Gastroesophageal sphincter (tissue), 4 donors: ENCODE data around the gene FAM89A. TPM values are rescaled to one million over a fixed set of nuclear protein-coding genes. Genes with fewer than 3 reads are reported as not detected.
"Not testable (repeated sequence)": the region's sequence is repeated elsewhere in the genome, so short reads cannot be mapped to it uniquely, and the experiment has no call there.

Experiments
- ATAC-seq: fragments of 150-250 bp; one replicate; pipeline ENCODE4 v1.9.1; 2016; ENCODE audit warnings: mild to moderate bottlenecking, moderate library complexity
- H3K27ac ChIP-seq, 4 donors: fragments of 200-600 bp; sonication (generic) in 3 of 4; 1 replicate in 3 of 4; 2 replicates in 1 of 4; pipeline ENCODE4 v1.5.1; 2016 to 2019
- H3K27me3 ChIP-seq: fragments of 200-600 bp; sonication (generic); one replicate; pipeline ENCODE4 v1.5.1; 2019
- H3K36me3 ChIP-seq, 2 donors: fragments of 200-600 bp; sonication (generic); one replicate each; pipeline ENCODE4 v1.5.1; 2019; ENCODE audit warnings: control low read depth in 1 of 2
- H3K4me1 ChIP-seq, 3 donors: fragments of 200-600 bp; sonication (generic); 1 replicate in 2 of 3; 2 replicates in 1 of 3; pipeline ENCODE4 v1.5.1; 2016 to 2019; ENCODE audit warnings: control low read depth in 2 of 3
- H3K4me3 ChIP-seq, 2 donors: fragments of 200-600 bp; sonication (generic); one replicate each; pipeline ENCODE4 v1.5.1; 2019; ENCODE audit warnings: mild to moderate bottlenecking in 1 of 2, moderate library complexity in 1 of 2
- H3K9me3 ChIP-seq, 3 donors: fragments of 200-600 bp; sonication (generic); one replicate each; pipeline ENCODE4 v1.5.1; 2017 to 2019; ENCODE audit warnings: control low read depth in 2 of 3
- EP300 ChIP-seq: sonication (generic); formaldehyde crosslinking; IDR thresholded peaks from one replicate; pipeline ENCODE4 v1.6.1; 2017; ENCODE audit warnings: antibody characterized with exemption, mild to moderate bottlenecking
- POLR2A ChIP-seq, 2 donors: fragments of 450-650 bp; IDR thresholded peaks; one replicate each; pipeline ENCODE4 v1.6.1; 2017; ENCODE audit warnings: antibody characterized with exemption in 2 of 2, mild to moderate bottlenecking in 2 of 2, moderate library complexity in 1 of 2
- POLR2AphosphoS5 ChIP-seq: sonication (generic); formaldehyde crosslinking; IDR thresholded peaks from one replicate; pipeline ENCODE4 v1.6.1; 2017; ENCODE audit warnings: antibody characterized with exemption
- WGBS, 2 donors: methylation state at CpG; one replicate each; pipeline ENCODE4 v1.1.5; 2018; ENCODE audit warnings: low coverage in 1 of 2; 5-methylcytosine and 5-hydroxymethylcytosine counted together
- total RNA-seq, 4 donors: library from RNA; depleted of rRNA; stranded (reverse); fragments of >200 nt; gene quantifications; one replicate each; pipeline ENCODE4 v1.1.0, GENCODE V29; 2016
- TF ChIP-seq, protein P1 (sequence below), 4 experiments: fragments of 200-600 bp in 2 of 4; fragments of 450-650 bp in 2 of 4; sonication (generic) in 1 of 4; IDR thresholded peaks; one replicate each; pipeline ENCODE4 v1.5.1; 2017 to 2019; ENCODE audit warnings: antibody characterized with exemption in 4 of 4, mild to moderate bottlenecking in 2 of 4, moderate library complexity in 2 of 4

Gene FAM89A
- total RNA-seq, 4 donors from 2014 or later: 2.5 to 11.6 (median 7.7) TPM

DNA sequence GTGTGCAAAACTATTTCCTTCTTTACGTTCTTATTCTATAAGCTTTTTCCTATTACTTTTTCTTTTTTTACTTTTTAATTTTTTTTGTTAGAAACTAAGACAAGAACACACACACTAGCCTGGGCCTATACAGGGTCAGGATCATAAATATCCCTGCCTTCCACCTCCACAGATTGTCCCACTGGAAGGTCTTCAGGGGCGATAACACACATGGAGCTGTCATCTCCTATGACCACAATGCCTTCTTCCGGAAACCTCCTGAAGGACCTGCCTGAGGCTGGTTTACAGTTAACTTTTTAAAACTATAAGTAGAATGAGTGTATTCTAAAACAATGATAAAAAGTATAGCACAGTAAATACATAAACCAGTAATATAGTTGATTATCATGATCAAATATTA lies 10.3 kb upstream of the FAM89A start:
- Histone ChIP-seq H3K9me3 (no peaks in the 10 kb centered on the region), H3K36me3 (no peaks in the 10 kb centered on the region), H3K4me3 (no peak overlapping the region), H3K27ac (no peak overlapping the region), H3K27me3 (peaks cover 19% of the 10 kb centered on the region), H3K4me1 (peaks cover 2 to 19% (median 7%) of the 10 kb centered on the region in 3 donors)
- TF ChIP-seq, protein P1, sequence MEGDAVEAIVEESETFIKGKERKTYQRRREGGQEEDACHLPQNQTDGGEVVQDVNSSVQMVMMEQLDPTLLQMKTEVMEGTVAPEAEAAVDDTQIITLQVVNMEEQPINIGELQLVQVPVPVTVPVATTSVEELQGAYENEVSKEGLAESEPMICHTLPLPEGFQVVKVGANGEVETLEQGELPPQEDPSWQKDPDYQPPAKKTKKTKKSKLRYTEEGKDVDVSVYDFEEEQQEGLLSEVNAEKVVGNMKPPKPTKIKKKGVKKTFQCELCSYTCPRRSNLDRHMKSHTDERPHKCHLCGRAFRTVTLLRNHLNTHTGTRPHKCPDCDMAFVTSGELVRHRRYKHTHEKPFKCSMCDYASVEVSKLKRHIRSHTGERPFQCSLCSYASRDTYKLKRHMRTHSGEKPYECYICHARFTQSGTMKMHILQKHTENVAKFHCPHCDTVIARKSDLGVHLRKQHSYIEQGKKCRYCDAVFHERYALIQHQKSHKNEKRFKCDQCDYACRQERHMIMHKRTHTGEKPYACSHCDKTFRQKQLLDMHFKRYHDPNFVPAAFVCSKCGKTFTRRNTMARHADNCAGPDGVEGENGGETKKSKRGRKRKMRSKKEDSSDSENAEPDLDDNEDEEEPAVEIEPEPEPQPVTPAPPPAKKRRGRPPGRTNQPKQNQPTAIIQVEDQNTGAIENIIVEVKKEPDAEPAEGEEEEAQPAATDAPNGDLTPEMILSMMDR (IDR thresholded peaks at IDR 0.05): no peak
- no peak for TF ChIP-seq POLR2A (IDR thresholded peaks at IDR 0.05)
- no peak for TF ChIP-seq EP300
- ATAC-seq: no peak
- WGBS, 2 donors: 70 to 91% methylated on average over 3 of the region's 3 CpGs

GRCh38 chr1:231049121-231049979 lies 9.3 kb upstream of the FAM89A start:
- Histone ChIP-seq H3K36me3 (no peaks in the 10 kb centered on the region), H3K4me3 (no peak overlapping the region), H3K27ac (no peak overlapping the region), H3K4me1 (peaks cover 2 to 15% (median 7%) of the 10 kb centered on the region in 3 donors), H3K9me3 (peaks cover 0 to 8% (median 0%) of the 10 kb centered on the region in 3 donors), H3K27me3 (peaks cover 29% of the 10 kb centered on the region)
- no peak for ATAC-seq
- 64 to 70% methylated on average over 6 to 10 of the region's 10 CpGs for WGBS, 2 donors
- TF ChIP-seq POLR2A (IDR thresholded peaks at IDR 0.05): no peak
- no peak for TF ChIP-seq POLR2AphosphoS5
- no peak for TF ChIP-seq EP300
- TF ChIP-seq, protein P1 (IDR thresholded peaks at IDR 0.05): no peak

- not testable (repeated sequence) for H3K4me3 ChIP-seq, H3K27ac ChIP-seq, H3K4me1 ChIP-seq, H3K36me3 ChIP-seq, ATAC-seq
- Histone ChIP-seq H3K9me3 (peaks cover 0 to 12% (median 0%) of the 10 kb centered on the region in 3 donors), H3K27me3 (peaks cover 36% of the 10 kb centered on the region)
- WGBS, 2 donors: 71 to 86% methylated on average over 7 to 9 of the region's 9 CpGs
Observed at GRCh38 chr1:231048419-231048818, 8.4 kb upstream of the FAM89A start.

- H3K9me3 ChIP-seq: peaks cover 0 to 12% (median 0%) of the 10 kb centered on the region in 3 donors
- H3K4me1 ChIP-seq, H3K4me3 ChIP-seq, ATAC-seq, H3K27ac ChIP-seq, H3K36me3 ChIP-seq: not testable (repeated sequence)
- H3K27me3 ChIP-seq: peaks cover 40% of the 10 kb centered on the region
Observed at GRCh38 chr1:231047529-231047928, 7.5 kb upstream of the FAM89A start.

- H3K4me3 ChIP-seq: no peak overlapping the region
- WGBS, 2 donors: 46 to 73% methylated on average over 2 of the region's 2 CpGs
- peaks cover 0 to 12% (median 0%) of the 10 kb centered on the region in 3 donors for H3K9me3 ChIP-seq
- TF ChIP-seq, protein P1 (IDR thresholded peaks at IDR 0.05): no peak
- TF ChIP-seq EP300 (no peak), POLR2A (IDR thresholded peaks at IDR 0.05) (no peak), POLR2AphosphoS5 (no peak)
- peaks cover 47% of the 10 kb centered on the region for H3K27me3 ChIP-seq
- ATAC-seq: no peak
- no peak overlapping the region for H3K27ac ChIP-seq
- H3K36me3 ChIP-seq: no peaks in the 10 kb centered on the region
- H3K4me1 ChIP-seq: no peaks in the 10 kb centered on the region
Observed at GRCh38 chr1:231046730-231047395, 6.8 kb upstream of the FAM89A start.

DNA sequence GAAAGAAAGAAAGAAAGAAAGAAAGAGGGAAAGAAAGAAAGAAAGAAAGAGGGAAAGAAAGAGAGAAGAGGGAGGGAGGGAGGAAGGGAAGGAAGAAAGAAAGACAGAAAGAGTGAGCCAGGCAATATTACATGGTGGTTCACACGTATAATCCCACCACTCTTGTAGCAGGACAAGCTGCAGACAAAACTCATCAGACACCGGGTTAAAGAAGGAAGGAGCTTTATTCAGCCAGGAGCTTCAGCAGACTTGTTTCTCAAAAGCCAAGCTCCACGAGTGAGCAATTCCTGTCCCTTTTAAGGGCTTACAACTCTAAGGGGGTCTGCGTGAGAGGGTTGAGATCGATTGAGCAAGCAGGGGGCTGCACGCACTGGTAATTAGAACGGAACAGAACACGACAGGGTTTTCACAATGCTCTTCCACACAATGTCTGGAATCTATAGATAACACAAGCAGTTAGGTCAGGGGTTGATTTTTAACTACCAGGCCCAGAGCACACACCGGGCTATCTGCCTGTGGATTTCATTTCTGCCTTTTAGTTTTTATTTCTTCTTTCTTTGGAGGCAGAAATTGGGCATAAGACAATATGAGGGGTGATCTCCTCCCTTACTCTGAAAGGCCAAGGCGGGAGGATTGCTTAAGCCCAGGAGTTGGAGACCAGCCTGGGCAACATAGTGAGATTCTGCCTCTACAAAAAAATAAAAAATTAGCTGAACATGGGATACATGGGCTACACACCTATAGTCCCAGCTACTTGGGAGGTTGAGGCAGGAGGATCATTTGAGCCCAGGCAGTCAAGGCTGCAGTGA lies 6.1 kb upstream of the FAM89A start:
- H3K9me3 ChIP-seq: peaks cover 0 to 12% (median 0%) of the 10 kb centered on the region in 3 donors
- WGBS, 2 donors: 79 to 83% methylated on average over 8 to 9 of the region's 10 CpGs
- H3K4me1 ChIP-seq, H3K27ac ChIP-seq, ATAC-seq, H3K36me3 ChIP-seq, H3K4me3 ChIP-seq: not testable (repeated sequence)
- H3K27me3 ChIP-seq: peaks cover 51% of the 10 kb centered on the region
